Kidney (tissue), 14 donors: ENCODE results near the gene REEP6. TPM values are rescaled to one million over a fixed set of nuclear protein-coding genes. Genes with fewer than 3 reads are reported as not detected.

Experiments used
- DNase-seq, 5 donors: peaks; one replicate each; pipeline ENCODE4 v3.0.0-alpha.2; 2013 to 2020
- FAIRE-seq: peaks from 2 replicates; lab custom pipeline; 2012; peaks lifted over from hg19 to GRCh38; lab: Jason Lieb, UNC
- H3K27ac ChIP-seq, 2 donors: one replicate each; pipeline ENCODE4 v1.7.0; 2013; ENCODE audit warnings: low read depth in 2 of 2, low read length in 2 of 2, inconsistent platforms in 1 of 2
- H3K27me3 ChIP-seq: one replicate; pipeline ENCODE4 v1.7.1; 2013; ENCODE audit warnings: low read length, inconsistent platforms; ENCODE audit not compliant: control insufficient read depth, insufficient read depth
- H3K36me3 ChIP-seq, 3 donors: one replicate each; pipeline versions ENCODE4 v1.7.0 to v1.7.1; 2013; ENCODE audit warnings: low read length in 3 of 3, control low read depth in 1 of 3, inconsistent platforms in 1 of 3; ENCODE audit not compliant: insufficient read depth in 3 of 3, control insufficient read depth in 2 of 3
- H3K4me1 ChIP-seq, 3 donors: one replicate each; pipeline versions ENCODE4 v1.7.0 to v1.7.1; 2013; ENCODE audit warnings: low read length in 3 of 3, inconsistent platforms in 1 of 3, low read depth in 1 of 3; ENCODE audit not compliant: control insufficient read depth in 2 of 3, insufficient read depth in 2 of 3
- H3K4me3 ChIP-seq, 3 donors: one replicate each; pipeline versions ENCODE4 v1.7.0 to v1.8.1; 2013; ENCODE audit warnings: low read length in 3 of 3, control low read depth in 1 of 3, inconsistent platforms in 1 of 3
- H3K9ac ChIP-seq, 3 donors: one replicate each; pipeline versions ENCODE4 v1.7.0 to v1.7.1; 2013; ENCODE audit warnings: low read length in 3 of 3, control low read depth in 1 of 3, inconsistent platforms in 1 of 3
- H3K9me3 ChIP-seq, 3 donors: one replicate each; pipeline versions ENCODE4 v1.7.0 to v1.7.1; 2013; ENCODE audit warnings: low read length in 3 of 3, control low read depth in 1 of 3, inconsistent platforms in 1 of 3; ENCODE audit not compliant: control insufficient read depth in 2 of 3, insufficient read depth in 1 of 3
- CTCF ChIP-seq: IDR thresholded peaks from 3 replicates; pipeline ENCODE4 v1.5.1; 2012; ENCODE audit warnings: mild to moderate bottlenecking, moderate library complexity, borderline replicate concordance; ENCODE audit not compliant: insufficient read depth; ENCODE audit errors: extremely low read depth
- intact Hi-C: fragments of 100-400 bp; cut with DNase I; formaldehyde crosslinking; loops from one replicate; pipeline ENCODE4 v1.11.1; 2022
- polyA plus RNA-seq: library from polyadenylated mRNA; stranded (reverse); fragments of 350-450 nt; fragmentation: Illumina TruSeq; extraction: RNeasy Lipid Tissue Mini Kit (QIAGEN cat#74804); gene quantifications from one replicate; pipeline ENCODE4 v1.2.3, GENCODE V29; 2014; ENCODE audit warnings: low read depth, low replicate concordance; ENCODE audit not compliant: insufficient read depth
- total RNA-seq: library from RNA; stranded (reverse); fragmentation: NEBNext Ultra II Directional; extraction: Animal tissue kit (Norgen Biotek cat#: 25700); gene quantifications from one replicate; pipeline ENCODE4 v1.2.1, GENCODE V29; 2021
- donor health status: control.
- donor health status: control.
- donor health status: control.
- donor health status: control.
- donor health status: control.
- donor health status: DM: yes; HTN: yes; CAD: no.
- donor health status: Normal renal cell carcinoma (clear cell type).

REEP6 gene
- total and polyA plus RNA-seq, 2 donors from 2014 or later, result 9.6 to 60.0 TPM

DNA sequence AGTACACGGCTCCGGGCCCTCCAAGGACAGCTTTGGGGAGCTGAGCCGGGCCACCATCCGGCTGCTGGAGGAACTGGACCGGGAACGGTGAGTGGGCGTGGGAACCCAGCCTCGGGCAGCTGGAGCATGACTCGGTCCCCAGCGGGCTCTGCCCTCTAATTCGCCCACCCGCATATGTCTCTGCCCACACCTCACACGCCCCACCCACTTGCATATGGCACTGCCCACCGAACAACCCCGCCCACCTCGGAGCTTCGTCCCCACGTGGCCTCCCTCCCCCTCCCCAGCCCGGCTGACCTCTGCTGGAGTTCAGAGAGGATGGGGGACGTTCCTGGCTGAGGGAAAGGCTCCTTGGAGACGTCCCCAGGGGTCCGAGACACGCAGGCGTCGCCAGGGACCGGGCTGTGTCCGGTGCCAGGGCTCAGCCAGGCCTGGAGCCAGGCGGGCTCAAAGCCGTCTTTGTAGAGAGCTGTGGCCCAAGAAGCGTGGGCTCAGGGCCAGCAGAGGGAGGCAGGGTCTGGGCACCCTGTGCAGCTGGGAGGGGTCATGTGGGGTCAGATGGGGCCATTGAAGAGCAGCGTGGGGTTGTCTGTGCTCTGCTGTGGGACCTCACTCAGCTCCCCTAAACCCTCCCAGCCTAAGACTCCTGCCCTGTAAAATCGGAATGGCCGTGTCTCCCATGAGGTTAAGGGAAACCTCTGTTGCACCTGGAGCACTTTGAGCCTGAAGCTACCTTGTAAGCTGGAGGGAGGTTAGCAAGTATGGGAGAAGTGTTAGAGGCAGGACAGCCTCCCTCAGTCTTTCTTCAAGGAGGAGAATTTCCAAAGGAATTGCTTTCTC lies 37.2 kb upstream of the REEP6 start:
- Histone ChIP-seq H3K9me3 (no peaks in the 10 kb centered on the region), H3K36me3 (no peaks in the 10 kb centered on the region), H3K4me3 (no peak overlapping the region), H3K4me1 (no peaks in the 10 kb centered on the region), H3K27ac (no peak overlapping the region), H3K9ac (no peak overlapping the region), H3K27me3 (peaks cover 30% of the 10 kb centered on the region)
- DNase-seq (peak in 2 of 5 donors; percentile 62 to 64), FAIRE-seq (no peak)
- intact Hi-C loops, result no loop called here
- TF ChIP-seq CTCF, result no peak

- Histone ChIP-seq H3K9me3 (no peaks in the 10 kb centered on the region), H3K27me3 (peaks cover 25% of the 10 kb centered on the region), H3K9ac (no peak overlapping the region), H3K4me1 (no peaks in the 10 kb centered on the region), H3K36me3 (no peaks in the 10 kb centered on the region), H3K27ac (no peak overlapping the region), H3K4me3 (no peak overlapping the region)
- TF ChIP-seq CTCF, result no peak
- FAIRE-seq (no peak), DNase-seq (peak in 1 of 5 donors; percentile 52)
- intact Hi-C loops, result no loop called here
Observed at GRCh38 chr19:1455002-1455335, 36.0 kb upstream of the REEP6 start.

DNA sequence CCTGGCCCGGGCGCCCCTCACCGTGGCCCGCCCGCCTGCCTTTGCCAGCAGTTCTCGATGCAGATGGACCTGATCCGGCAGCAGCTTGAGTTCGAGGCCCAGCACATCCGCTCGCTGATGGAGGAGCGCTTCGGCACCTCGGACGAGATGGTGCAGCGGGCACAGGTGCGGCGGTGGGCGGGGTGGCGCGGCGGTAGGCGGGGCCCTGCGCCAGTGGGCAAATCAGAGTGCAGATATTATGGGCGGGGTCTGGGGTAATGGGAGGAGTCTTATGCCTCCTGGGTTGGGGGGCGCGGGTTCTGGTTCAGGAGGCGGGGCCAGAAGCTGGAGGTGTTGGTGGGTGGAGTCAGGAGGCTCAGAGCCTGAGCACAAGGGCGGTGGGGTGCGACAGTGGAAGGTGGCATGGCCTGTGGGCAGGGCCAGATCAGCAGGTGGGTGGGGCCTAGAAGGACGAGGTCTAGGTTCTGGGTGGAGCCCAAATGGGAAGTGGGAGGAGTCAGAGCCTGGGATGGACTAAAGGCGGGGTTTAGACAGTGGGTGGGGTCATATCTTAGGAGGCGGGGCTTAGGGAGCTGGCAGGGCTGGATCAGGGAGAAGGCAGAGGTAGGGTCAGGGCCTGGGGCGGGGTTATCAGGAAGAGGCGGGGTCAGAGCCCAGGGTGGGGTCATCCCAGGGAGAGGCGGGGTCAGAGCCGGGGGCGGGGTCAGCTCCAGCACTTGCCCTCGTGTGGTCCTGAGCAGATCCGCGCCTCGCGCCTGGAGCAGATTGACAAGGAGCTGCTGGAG lies 35.5 kb upstream of the REEP6 start:
- FAIRE-seq (no peak), DNase-seq (peak in 4 of 5 donors; percentile 50 to 83 (median 70))

More for the DNA sequence above, 35.5 kb upstream of the REEP6 start:
- H3K4me1 ChIP-seq, result no peaks in the 10 kb centered on the region
- no peak overlapping the region for H3K9ac ChIP-seq
- no peaks in the 10 kb centered on the region for H3K36me3 ChIP-seq
- H3K27ac ChIP-seq, result no peak overlapping the region
- peaks cover 22% of the 10 kb centered on the region for H3K27me3 ChIP-seq
- H3K9me3 ChIP-seq, result no peaks in the 10 kb centered on the region
- H3K4me3 ChIP-seq, result no peak overlapping the region
- intact Hi-C loops, result no loop called here
- TF ChIP-seq CTCF, result no peak
